ENCODE data around the gene TTC28.

GRCh38 chr22:28249402-28249801 is 430.2 kb downstream of the TTC28 start:
- TF ChIP-seq CTCF (IDR thresholded peaks at IDR 0.05) (no peak), POLR2A (IDR thresholded peaks at IDR 0.05; ENCODE audit: low read depth) (no peak), EP300 (IDR thresholded peaks at IDR 0.05) (no peak), POLR2AphosphoS5 (IDR thresholded peaks at IDR 0.05) (no peak)

Measured in esophagus muscularis mucosa (tissue), 4 donors.